CD4-positive, alpha-beta T cell (primary cell): ENCODE measurements around the gene CFDP1. TPM values are rescaled to one million over a fixed set of nuclear protein-coding genes. Genes with fewer than 3 reads are reported as not detected.

Source experiments
- ATAC-seq: fragments of 200-7000 bp; cut with Tn5 transposase; one replicate; pipeline ENCODE4 v1.10.0; 2022; ENCODE audit warnings: mild to moderate bottlenecking; ENCODE audit not compliant: poor library complexity
- CTCF ChIA-PET: fragments of 350-600 bp; sonication (Branson Sonifier 250); formaldehyde crosslinking; loops from one replicate; lab custom pipeline; 2021; ENCODE audit warnings: antibody characterized with exemption, inconsistent platforms; lab: Charles Lee
- POLR2A ChIA-PET: fragments of 350-600 bp; sonication (Branson Sonifier 250); formaldehyde crosslinking; loops from one replicate; lab custom pipeline; 2021; ENCODE audit warnings: antibody characterized with exemption, inconsistent platforms; lab: Charles Lee
- DNase-seq, 14 experiments: peaks; one replicate each; pipeline ENCODE4 v3.0.0-alpha.2; 2013 to 2020; ENCODE audit warnings: mixed read lengths in 2 of 14
- H3K27ac ChIP-seq, 2 donors: one replicate each; pipeline versions ENCODE4 v1.5.1 to v1.7.0; 2013; ENCODE audit warnings: low read length in 2 of 2, low read depth in 1 of 2, mild to moderate bottlenecking in 1 of 2
- H3K27me3 ChIP-seq, 2 experiments: 1 replicate in 1 of 2; 2 replicates in 1 of 2; pipeline versions ENCODE4 v1.6.1 to v1.7.0; 2013; ENCODE audit warnings: low read length in 2 of 2, control low read depth in 1 of 2, mild to moderate bottlenecking in 1 of 2, moderate library complexity in 1 of 2; ENCODE audit not compliant: insufficient read depth in 2 of 2, control insufficient read depth in 1 of 2
- H3K36me3 ChIP-seq: one replicate; pipeline ENCODE4 v1.6.1; 2013; ENCODE audit warnings: low read length, control low read depth; ENCODE audit not compliant: insufficient read depth
- H3K4me1 ChIP-seq: one replicate; pipeline ENCODE4 v1.6.1; 2013; ENCODE audit warnings: low read length, control low read depth; ENCODE audit not compliant: insufficient read depth
- H3K4me3 ChIP-seq: one replicate; pipeline ENCODE4 v1.5.1; 2013; ENCODE audit warnings: mild to moderate bottlenecking, low read length, moderate library complexity
- H3K9me3 ChIP-seq, 2 experiments: 1 replicate in 1 of 2; 2 replicates in 1 of 2; pipeline versions ENCODE4 v1.6.1 to v1.7.0; 2013; ENCODE audit warnings: low read length in 2 of 2, mild to moderate bottlenecking in 2 of 2, control low read depth in 1 of 2, moderate library complexity in 1 of 2; ENCODE audit not compliant: control insufficient read depth in 1 of 2, insufficient read depth in 1 of 2
- H3K27ac Mint-ChIP-seq: one replicate; pipeline ENCODE4 v1.8.0; 2020; ENCODE audit warnings: mixed read lengths
- H3K27me3 Mint-ChIP-seq: one replicate; pipeline ENCODE4 v1.8.0; 2021; ENCODE audit warnings: mixed read lengths
- H3K36me3 Mint-ChIP-seq: one replicate; pipeline ENCODE4 v1.8.0; 2021; ENCODE audit warnings: low read depth, mixed read lengths
- H3K4me1 Mint-ChIP-seq: one replicate; pipeline ENCODE4 v1.8.0; 2021; ENCODE audit warnings: low read depth, mixed read lengths
- H3K4me3 Mint-ChIP-seq: one replicate; pipeline ENCODE4 v1.8.0; 2020; ENCODE audit warnings: mild to moderate bottlenecking, mixed read lengths
- H3K9me3 Mint-ChIP-seq: one replicate; pipeline ENCODE4 v1.8.0; 2020; ENCODE audit warnings: mixed read lengths
- intact Hi-C, 2 experiments: fragments of 100-400 bp; cut with DNase I in 1 of 2; cut with micrococcal nuclease in 1 of 2; formaldehyde crosslinking; loops; one replicate each; pipeline versions ENCODE4 v1.15.1 to v1.9.0; 2023 to 2025; cut with DNase I, micrococcal nuclease
- total RNA-seq, 174 experiments: library from RNA in 2 of 174; stranded (reverse) in 2 of 174; gene quantifications; one replicate each; pipeline ENCODE4 v1.2.3 and lab custom pipeline; 2021 to 2026
- TF ChIP-seq, protein P1 (sequence below): fragments of 200-600 bp; IDR thresholded peaks from one replicate; pipeline ENCODE4 v1.8.0; 2022; ENCODE audit warnings: antibody characterized with exemption, mild to moderate bottlenecking

Gene CFDP1
- total RNA-seq, 2 experiments from 2014 or later = 23.0 to 25.5 TPM

DNA sequence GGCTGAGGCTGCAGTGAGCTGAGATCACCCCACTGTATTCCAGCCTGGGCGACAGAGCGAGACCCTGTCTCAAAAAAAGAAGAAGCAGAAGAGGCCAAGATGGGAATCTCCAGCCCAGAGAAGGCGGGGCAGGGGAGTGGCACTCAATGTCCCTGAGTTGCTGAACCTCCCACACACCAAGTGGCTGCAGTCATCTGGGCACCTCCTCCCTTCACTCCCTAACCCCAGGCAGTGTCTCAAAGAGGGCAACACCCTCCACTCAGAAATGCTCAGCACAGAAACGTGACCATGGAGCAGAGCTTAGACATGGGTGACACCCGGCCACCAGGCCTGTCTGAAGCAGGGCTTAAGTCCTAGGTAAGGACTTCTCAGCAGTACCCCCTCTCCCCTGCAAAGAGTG lies 145.6 kb downstream of the CFDP1 start:
- POLR2A ChIA-PET = interaction anchor here (0.9 kb wide), 1 partner anchor 32 kb away, joined by 3 read pairs; no protein-coding TSS in a partner anchor
- Mint-ChIP-seq H3K36me3 (peaks cover 36% of the 10 kb centered on the region), H3K27me3 (peaks cover 13% of the 10 kb centered on the region), H3K4me3 (no peak overlapping the region), H3K9me3 (no peaks in the 10 kb centered on the region), H3K27ac (no peak overlapping the region), H3K4me1 (peaks cover 15% of the 10 kb centered on the region)
- Histone ChIP-seq H3K27ac (no peak overlapping the region), H3K9me3 (peaks cover 0 to 4% of the 10 kb centered on the region in 2 experiments), H3K27me3 (peaks cover 0 to 11% of the 10 kb centered on the region in 2 experiments), H3K4me3 (no peak overlapping the region), H3K36me3 (peaks cover 7% of the 10 kb centered on the region), H3K4me1 (peaks cover 17% of the 10 kb centered on the region)
- TF ChIP-seq, protein P1, sequence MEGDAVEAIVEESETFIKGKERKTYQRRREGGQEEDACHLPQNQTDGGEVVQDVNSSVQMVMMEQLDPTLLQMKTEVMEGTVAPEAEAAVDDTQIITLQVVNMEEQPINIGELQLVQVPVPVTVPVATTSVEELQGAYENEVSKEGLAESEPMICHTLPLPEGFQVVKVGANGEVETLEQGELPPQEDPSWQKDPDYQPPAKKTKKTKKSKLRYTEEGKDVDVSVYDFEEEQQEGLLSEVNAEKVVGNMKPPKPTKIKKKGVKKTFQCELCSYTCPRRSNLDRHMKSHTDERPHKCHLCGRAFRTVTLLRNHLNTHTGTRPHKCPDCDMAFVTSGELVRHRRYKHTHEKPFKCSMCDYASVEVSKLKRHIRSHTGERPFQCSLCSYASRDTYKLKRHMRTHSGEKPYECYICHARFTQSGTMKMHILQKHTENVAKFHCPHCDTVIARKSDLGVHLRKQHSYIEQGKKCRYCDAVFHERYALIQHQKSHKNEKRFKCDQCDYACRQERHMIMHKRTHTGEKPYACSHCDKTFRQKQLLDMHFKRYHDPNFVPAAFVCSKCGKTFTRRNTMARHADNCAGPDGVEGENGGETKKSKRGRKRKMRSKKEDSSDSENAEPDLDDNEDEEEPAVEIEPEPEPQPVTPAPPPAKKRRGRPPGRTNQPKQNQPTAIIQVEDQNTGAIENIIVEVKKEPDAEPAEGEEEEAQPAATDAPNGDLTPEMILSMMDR = no peak
- intact Hi-C loops = no loop called here
- DNase-seq (no peak), ATAC-seq (no peak)
- CTCF ChIA-PET = no interaction called here

DNA sequence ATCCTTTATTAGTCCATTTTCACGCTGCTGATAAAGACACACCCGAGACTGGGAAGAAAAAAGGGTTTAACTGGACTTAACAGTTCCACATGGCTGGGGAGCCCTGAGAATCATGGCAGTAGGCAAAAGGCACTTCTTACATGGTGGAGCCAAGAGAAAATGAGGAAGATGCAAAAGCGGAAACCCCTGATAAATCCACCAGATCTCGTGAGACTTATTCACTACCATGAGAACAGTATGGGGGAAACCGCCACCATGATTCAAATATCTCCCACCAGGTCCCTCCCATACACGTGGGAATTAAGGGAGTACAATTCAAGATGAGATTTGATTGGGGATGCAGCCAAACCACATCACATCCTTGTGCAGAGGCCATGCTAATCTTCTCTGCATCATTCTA lies 146.9 kb downstream of the CFDP1 start:
- Mint-ChIP-seq H3K27ac (no peak overlapping the region), H3K4me1 (peaks cover 15% of the 10 kb centered on the region), H3K4me3 (no peak overlapping the region), H3K9me3 (no peaks in the 10 kb centered on the region), H3K27me3 (peaks cover 23% of the 10 kb centered on the region), H3K36me3 (peaks cover 23% of the 10 kb centered on the region)
- Histone ChIP-seq H3K4me3 (no peak overlapping the region), H3K36me3 (peaks cover 2% of the 10 kb centered on the region), H3K9me3 (peaks cover 0 to 4% of the 10 kb centered on the region in 2 experiments), H3K27ac (no peak overlapping the region), H3K27me3 (peaks cover 0 to 11% of the 10 kb centered on the region in 2 experiments), H3K4me1 (peaks cover 17% of the 10 kb centered on the region)
- DNase-seq = no peak
- no peak for ATAC-seq
- TF ChIP-seq, protein P1 = no peak
- ChIA-PET CTCF (no interaction called here), POLR2A (no interaction called here)
- intact Hi-C loops = no loop called here

DNA sequence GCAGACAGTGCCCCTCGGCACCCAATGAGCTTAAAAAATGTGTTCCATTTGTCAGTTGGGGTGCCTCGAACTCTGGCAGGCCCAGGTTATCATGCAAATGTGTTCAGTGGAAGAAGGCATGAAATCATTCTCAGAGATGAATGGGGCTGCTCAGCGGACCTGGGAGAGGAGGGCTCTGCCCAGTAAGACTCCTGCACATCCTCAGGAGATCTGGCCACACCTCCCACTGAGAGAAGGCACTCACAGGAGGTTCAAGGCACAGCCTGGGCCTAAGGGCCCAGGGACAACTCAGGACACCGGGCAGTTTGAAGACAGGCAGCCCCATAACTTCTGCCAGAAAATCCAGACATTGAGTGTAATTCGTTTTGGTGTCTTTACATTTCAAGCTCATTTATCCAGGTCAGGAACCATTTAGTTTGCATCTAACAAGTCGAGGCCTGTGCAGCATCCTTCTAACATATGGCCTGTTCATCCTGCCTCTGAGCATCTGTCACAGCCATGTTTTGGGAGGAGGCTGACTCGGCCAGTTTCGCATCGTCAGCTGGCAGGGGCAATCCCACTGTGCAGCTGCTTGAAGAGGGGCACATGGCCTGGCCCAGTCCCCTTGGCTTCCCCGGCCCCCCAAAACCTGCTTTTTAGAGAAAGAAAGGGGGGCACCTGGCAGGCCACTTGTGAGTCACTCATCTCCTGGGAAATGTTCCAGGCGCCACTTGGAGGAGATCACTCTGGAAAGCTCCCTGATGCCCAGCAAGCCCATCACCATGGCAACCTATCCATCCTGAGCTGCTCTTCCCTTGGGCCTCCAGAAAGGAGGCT lies 150.6 kb downstream of the CFDP1 start:
- Mint-ChIP-seq H3K27ac (no peak overlapping the region), H3K4me3 (no peak overlapping the region), H3K4me1 (no peaks in the 10 kb centered on the region), H3K27me3 (peaks cover 15% of the 10 kb centered on the region), H3K9me3 (no peaks in the 10 kb centered on the region), H3K36me3 (peaks cover 9% of the 10 kb centered on the region)
- Histone ChIP-seq H3K4me3 (no peak overlapping the region), H3K27ac (no peak overlapping the region), H3K4me1 (no peaks in the 10 kb centered on the region), H3K27me3 (peaks cover 5 to 6% of the 10 kb centered on the region in 2 experiments), H3K9me3 (peaks cover 0 to 8% of the 10 kb centered on the region in 2 experiments), H3K36me3 (no peaks in the 10 kb centered on the region)
- ATAC-seq (no peak), DNase-seq (no peak)
- TF ChIP-seq, protein P1 = no peak
- CTCF ChIA-PET = no interaction called here
- POLR2A ChIA-PET = no interaction called here
- intact Hi-C loops = no loop called here
